Aorta (tissue), 5 donors: ENCODE results near the gene PHC1. TPM values are rescaled to one million over a fixed set of nuclear protein-coding genes. Genes with fewer than 3 reads are reported as not detected.
"Not testable (repeated sequence)": the region's sequence is repeated elsewhere in the genome, so short reads cannot be mapped to it uniquely, and the experiment has no call there.

Experiments
- ATAC-seq: fragments of 200-7000 bp; cut with Tn5 transposase; one replicate; pipeline ENCODE4 v1.9.1; 2022; ENCODE audit warnings: moderate library complexity; ENCODE audit not compliant: low FRiP score
- DNase-seq, 2 donors: peaks; one replicate each; pipeline ENCODE4 v3.0.0-alpha.2; 2020
- H3K27ac ChIP-seq, 2 donors: one replicate each; pipeline ENCODE4 v1.5.1; 2013; ENCODE audit warnings: low read length in 2 of 2, mild to moderate bottlenecking in 2 of 2, moderate library complexity in 2 of 2, control low read depth in 1 of 2, inconsistent platforms in 1 of 2, low read depth in 1 of 2
- H3K27me3 ChIP-seq, 2 donors: one replicate each; pipeline ENCODE4 v1.6.1; 2013; ENCODE audit warnings: control low read depth in 1 of 2, low read length in 1 of 2, mild to moderate bottlenecking in 1 of 2, moderate library complexity in 1 of 2; ENCODE audit not compliant: insufficient read depth in 2 of 2, control insufficient read depth in 1 of 2
- H3K36me3 ChIP-seq, 2 donors: one replicate each; pipeline ENCODE4 v1.6.1; 2013; ENCODE audit warnings: control low read depth in 1 of 2, low read length in 1 of 2, mild to moderate bottlenecking in 1 of 2; ENCODE audit not compliant: insufficient read depth in 2 of 2, control insufficient read depth in 1 of 2
- H3K4me1 ChIP-seq, 2 donors: one replicate each; pipeline ENCODE4 v1.6.1; 2013; ENCODE audit warnings: low read length in 2 of 2, control low read depth in 1 of 2, mild to moderate bottlenecking in 1 of 2, moderate library complexity in 1 of 2; ENCODE audit not compliant: insufficient read depth in 2 of 2, control insufficient read depth in 1 of 2
- H3K4me3 ChIP-seq, 2 donors: one replicate each; pipeline ENCODE4 v1.5.1; 2013; ENCODE audit warnings: low read length in 2 of 2, control low read depth in 1 of 2, mild to moderate bottlenecking in 1 of 2
- H3K9me3 ChIP-seq: one replicate; pipeline ENCODE4 v1.6.1; 2013; ENCODE audit warnings: mild to moderate bottlenecking, low read length; ENCODE audit not compliant: control insufficient read depth
- WGBS, 2 donors: extraction: QIAGEN DNeasy Blood & Tissue Kit; methylation state at CpG; one replicate each; pipeline ENCODE4 v1.1.7; 2013; 5-methylcytosine and 5-hydroxymethylcytosine counted together
- intact Hi-C, 2 donors: fragments of 100-400 bp; cut with DNase I; formaldehyde crosslinking; loops; one replicate each; pipeline versions ENCODE4 v1.14.2 to v1.15.0; 2022
- polyA plus RNA-seq, 2 donors: library from polyadenylated mRNA; stranded (reverse); fragments of 200-250 nt; gene quantifications; one replicate each; pipeline ENCODE4 v1.2.3, GENCODE V29; 2013
- total RNA-seq, 2 donors: library from RNA; stranded (reverse); fragmentation: NEBNext Ultra II Directional; extraction: Animal tissue kit (Norgen Biotek cat#: 25700); gene quantifications; one replicate each; pipeline ENCODE4 v1.2.1, GENCODE V29; 2021
- donor health status: healthy with polysubstance abuse.
- donor health status: Bipolar disorder and iron deficiency.
- donor health status: DM: no; HTN: no; CAD: no.
- donor health status: DM: no; HTN: no; CAD: no.
- donor health status: DM: yes; HTN: yes; CAD: no.

The PHC1 gene
- total and polyA plus RNA-seq, 4 donors: 10.5 to 58.3 (median 43.8) TPM

DNA sequence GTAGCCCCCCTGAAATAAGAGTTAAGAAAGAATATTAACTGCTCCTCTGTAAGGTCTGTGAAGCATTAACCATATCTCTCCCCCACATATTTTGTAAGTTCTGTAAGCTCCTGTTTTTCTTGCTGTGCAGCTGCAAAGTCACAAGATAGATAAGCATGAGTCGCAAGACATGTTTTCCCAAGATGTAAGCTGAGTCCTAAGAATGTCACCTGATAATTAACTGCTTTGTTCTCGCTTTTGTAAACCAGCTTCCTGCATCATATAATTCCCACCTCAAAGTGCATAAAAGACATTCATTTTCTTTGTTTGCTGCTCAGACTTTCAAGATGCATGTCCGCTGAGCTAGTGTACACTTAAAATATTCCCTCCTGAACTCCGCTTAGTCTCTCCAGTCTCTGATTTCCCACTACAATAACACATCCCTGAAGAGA, 27.0 kb upstream of the PHC1 start:
- ATAC-seq: no peak
- Histone ChIP-seq H3K27me3 (no peaks in the 10 kb centered on the region), H3K4me3 (no peak overlapping the region), H3K9me3 (no peaks in the 10 kb centered on the region), H3K27ac (no peak overlapping the region), H3K36me3 (no peaks in the 10 kb centered on the region), H3K4me1 (no peaks in the 10 kb centered on the region)
- no peak for DNase-seq
- WGBS, 2 donors: 79 to 82% methylated on average over 4 of the region's 4 CpGs
- intact Hi-C loops: no loop called here

DNA sequence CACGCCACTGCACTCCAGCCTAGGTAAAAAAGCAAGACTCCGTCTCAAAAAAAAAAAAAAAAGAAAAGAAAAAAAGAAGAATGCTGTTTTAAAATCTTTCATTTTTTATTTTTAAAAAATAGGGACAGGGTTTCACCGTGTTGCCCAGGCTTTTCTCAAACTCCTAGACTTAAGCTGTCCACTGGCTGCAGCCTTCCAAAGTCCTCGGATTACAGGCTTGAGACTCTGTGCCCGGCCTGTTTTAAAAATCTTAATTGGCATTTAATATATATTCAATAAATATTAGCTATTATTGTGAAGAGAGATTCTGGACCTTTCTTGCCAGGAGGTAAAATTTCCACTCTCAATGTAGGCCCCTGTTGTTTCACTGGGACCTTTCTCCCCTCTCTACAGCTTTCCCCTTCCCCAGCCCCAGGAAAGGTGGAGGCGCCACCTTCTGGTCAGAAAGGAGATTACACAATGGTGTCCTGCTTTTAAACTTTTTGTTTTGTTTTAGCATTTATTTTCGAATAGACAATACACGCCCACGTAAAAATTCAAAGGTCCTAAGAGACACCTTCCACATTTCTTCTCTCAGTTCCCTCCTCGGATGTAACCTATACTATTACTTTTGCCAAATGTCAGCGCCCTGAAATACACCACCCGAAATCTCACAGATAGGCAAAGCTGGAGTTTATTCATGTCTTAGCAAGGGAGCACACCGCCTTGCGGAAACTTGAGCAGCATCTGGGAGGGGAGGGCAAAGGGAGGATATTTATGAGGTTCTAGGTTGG, 23.8 kb upstream of the PHC1 start:
- ATAC-seq: peak; percentile 86
- Histone ChIP-seq H3K4me1 (no peaks in the 10 kb centered on the region), H3K27ac (no peak overlapping the region), H3K9me3 (no peaks in the 10 kb centered on the region), H3K36me3 (no peaks in the 10 kb centered on the region), H3K27me3 (no peaks in the 10 kb centered on the region), H3K4me3 (peak overlapping the region; percentile 37 to 55)
- DNase-seq: no peak
- 27 to 28% methylated on average over 14 of the region's 14 CpGs for WGBS, 2 donors
- intact Hi-C loops: loop anchor here (5.0 to 10.0 kb wide), 3 partner anchors 208 to 346 kb away; partner anchors contain the start of genes MFAP5 (in 2 of the 2) and CLEC4E (in 1 of the 2)

DNA sequence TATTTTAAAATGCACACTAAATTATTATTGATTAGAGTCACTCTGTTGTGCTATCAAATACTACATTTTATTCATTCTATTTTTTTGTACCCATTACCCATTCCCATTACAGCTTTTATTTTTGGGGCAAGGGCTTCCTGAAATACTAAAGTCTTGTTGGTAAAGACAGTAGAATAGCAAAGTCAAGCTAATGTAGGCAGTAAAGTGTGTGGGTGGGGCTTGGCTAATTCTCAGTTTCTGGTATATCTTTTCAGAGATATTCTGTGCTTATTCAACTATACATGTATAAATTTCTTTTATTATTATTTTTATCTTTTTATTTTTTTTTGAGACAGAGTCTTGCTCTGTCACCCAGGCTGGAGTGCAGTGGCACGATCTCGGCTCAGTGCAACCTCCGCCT, 22.3 kb upstream of the PHC1 start:
- no peak overlapping the region for H3K27ac ChIP-seq
- no peaks in the 10 kb centered on the region for H3K4me1 ChIP-seq
- H3K4me3 ChIP-seq: no peak overlapping the region
- H3K36me3 ChIP-seq: no peaks in the 10 kb centered on the region
- no peaks in the 10 kb centered on the region for H3K27me3 ChIP-seq
- DNase-seq: no peak
- 93 to 96% methylated on average over 3 of the region's 3 CpGs for WGBS, 2 donors
- H3K9me3 ChIP-seq: no peaks in the 10 kb centered on the region
- intact Hi-C loops: loop anchor here (5.0 to 10.0 kb wide), 3 partner anchors 210 to 347 kb away; partner anchors contain the start of genes MFAP5 (in 2 of the 2) and CLEC4E (in 1 of the 2)
- ATAC-seq: no peak

DNA sequence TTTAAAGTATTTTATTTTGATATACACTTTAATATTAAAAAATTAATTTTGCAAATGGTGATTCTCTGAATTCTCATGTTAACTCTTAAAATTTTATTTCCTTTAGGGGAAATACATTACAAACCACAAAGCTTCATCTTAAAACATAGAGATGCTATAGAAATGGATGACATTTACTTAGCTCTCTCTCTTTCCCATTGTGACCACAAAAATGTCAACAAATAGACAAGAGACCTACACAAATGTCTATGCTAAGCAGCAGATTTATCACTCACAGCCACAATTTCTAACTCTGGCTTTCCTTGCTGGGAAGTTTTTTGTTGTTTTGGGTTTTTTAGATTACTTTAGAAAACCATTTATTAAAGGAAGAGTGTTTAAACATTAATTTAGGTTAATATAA, 19.9 kb upstream of the PHC1 start:
- Histone ChIP-seq H3K27me3 (no peaks in the 10 kb centered on the region), H3K27ac (no peak overlapping the region), H3K4me3 (no peak overlapping the region), H3K4me1 (no peaks in the 10 kb centered on the region), H3K9me3 (no peaks in the 10 kb centered on the region), H3K36me3 (no peaks in the 10 kb centered on the region)
- no peak for ATAC-seq
- DNase-seq: no peak
- intact Hi-C loops: loop anchor here (5.0 to 10.0 kb wide), 3 partner anchors 212 to 350 kb away; partner anchors contain the start of genes MFAP5 (in 2 of the 2) and CLEC4E (in 1 of the 2)

DNA sequence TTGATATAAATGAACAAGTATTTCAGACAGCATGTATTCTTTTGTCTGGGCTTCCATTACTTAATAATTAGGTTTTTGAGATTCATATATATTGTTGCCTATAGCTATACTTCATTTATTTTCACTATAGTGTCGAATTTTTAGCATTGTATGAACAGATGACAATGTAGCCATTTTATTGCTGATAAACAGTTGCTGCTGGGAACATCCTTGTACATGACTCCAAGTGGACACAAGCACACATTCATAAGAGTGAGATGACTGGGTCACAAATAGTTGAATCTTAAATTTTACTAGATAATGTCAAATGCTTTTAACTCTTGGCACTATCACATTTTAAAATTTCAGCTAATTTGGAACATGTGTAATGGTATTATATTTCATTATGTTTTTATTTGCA, 19.3 kb upstream of the PHC1 start:
- Histone ChIP-seq H3K27me3 (no peaks in the 10 kb centered on the region), H3K4me1 (no peaks in the 10 kb centered on the region), H3K9me3 (no peaks in the 10 kb centered on the region), H3K27ac (no peak overlapping the region), H3K4me3 (no peak overlapping the region), H3K36me3 (no peaks in the 10 kb centered on the region)
- intact Hi-C loops: loop anchor here (5.0 to 10.0 kb wide), 3 partner anchors 213 to 350 kb away; partner anchors contain the start of genes MFAP5 (in 2 of the 2) and CLEC4E (in 1 of the 2)
- no peak for ATAC-seq
- WGBS, 2 donors: 58 to 60% methylated on average over 1 of the region's 1 CpG
- no peak for DNase-seq

DNA sequence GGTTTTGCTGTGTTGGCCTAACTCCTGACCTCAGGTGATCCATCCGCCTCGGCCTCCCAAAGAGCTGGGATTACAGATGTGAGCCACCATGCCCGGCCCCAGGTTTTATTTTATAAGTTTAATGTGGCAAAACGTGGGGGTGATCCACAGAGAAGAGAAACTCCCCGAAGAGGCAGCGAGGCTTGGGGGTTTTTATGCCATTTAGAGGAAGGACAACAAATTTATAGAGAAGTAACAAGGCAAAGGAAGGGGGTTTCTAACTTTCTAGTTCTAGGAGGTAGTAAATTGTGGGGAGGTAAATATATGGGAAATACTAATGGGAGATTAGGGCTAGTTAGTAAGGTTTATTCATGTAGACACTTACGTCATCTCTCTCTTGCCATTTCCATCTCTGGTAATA, 17.2 kb upstream of the PHC1 start:
- Histone ChIP-seq H3K4me1 (no peaks in the 10 kb centered on the region), H3K27me3 (no peaks in the 10 kb centered on the region), H3K36me3 (no peaks in the 10 kb centered on the region), H3K4me3 (no peak overlapping the region), H3K27ac (no peak overlapping the region), H3K9me3 (no peaks in the 10 kb centered on the region)
- 94 to 95% methylated on average over 7 of the region's 7 CpGs for WGBS, 2 donors
- DNase-seq: no peak
- intact Hi-C loops: loop anchor here in 1 of 2 donors (10.0 kb wide), 1 partner anchor 352 kb away; the partner anchor contains the start of gene CLEC4E
- no peak for ATAC-seq

DNA sequence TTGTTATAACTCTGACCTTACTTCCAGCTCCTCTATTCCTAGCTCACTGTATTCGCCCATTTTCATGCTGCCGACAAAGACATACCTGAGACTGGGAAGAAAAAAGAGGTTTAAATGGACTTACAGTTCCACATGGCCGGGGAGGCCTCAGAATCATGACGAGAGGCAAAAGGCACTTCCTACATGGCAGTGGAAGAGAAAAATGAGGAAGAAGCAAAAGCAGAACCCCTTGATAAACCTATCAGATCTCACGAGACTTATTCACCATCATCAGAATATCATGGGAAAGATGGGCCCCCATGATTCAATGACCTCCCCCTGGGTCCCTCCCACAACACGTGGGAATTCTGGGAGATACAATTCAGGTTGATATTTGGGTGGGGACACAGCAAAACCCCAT, 14.5 kb upstream of the PHC1 start:
- Histone ChIP-seq H3K27ac (no peak overlapping the region), H3K27me3 (no peaks in the 10 kb centered on the region), H3K36me3 (no peaks in the 10 kb centered on the region), H3K4me1 (no peaks in the 10 kb centered on the region), H3K4me3 (no peak overlapping the region), H3K9me3 (no peaks in the 10 kb centered on the region)
- ATAC-seq (no peak), DNase-seq (no peak)
- 85 to 91% methylated on average over 6 of the region's 6 CpGs for WGBS, 2 donors
- intact Hi-C loops: loop anchor here in 1 of 2 donors (10.0 kb wide), 2 partner anchors 355 to 1315 kb away; partner anchors contain the start of genes CLEC4E and GABARAPL1

DNA sequence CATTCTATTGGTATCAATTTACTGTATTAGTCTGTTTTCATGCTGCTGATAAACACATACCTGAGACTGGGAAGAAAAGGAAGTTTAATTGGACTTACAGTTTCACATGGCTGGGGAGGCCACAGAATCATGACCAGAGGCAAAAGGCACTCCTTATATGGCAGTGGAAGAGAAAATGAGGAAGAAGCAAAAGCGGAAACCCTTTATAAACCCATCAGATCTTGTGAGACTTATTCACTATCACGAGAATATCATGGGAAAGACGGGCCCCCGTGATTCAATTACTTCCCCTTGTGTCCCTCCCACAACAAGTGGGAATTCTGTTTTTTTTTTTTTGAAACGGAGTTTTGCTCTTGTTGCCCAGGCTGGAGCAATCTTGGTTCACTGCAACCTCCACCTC, 11.6 kb upstream of the PHC1 start:
- not testable (repeated sequence) for H3K27ac ChIP-seq, DNase-seq, H3K9me3 ChIP-seq, H3K36me3 ChIP-seq, H3K4me1 ChIP-seq, ATAC-seq, H3K27me3 ChIP-seq, H3K4me3 ChIP-seq
- intact Hi-C loops: loop anchor here in 1 of 2 donors (10.0 kb wide), 1 partner anchor 1312 kb away; the partner anchor contains the start of gene GABARAPL1
- 92 to 97% methylated on average over 5 of the region's 5 CpGs for WGBS, 2 donors

DNA sequence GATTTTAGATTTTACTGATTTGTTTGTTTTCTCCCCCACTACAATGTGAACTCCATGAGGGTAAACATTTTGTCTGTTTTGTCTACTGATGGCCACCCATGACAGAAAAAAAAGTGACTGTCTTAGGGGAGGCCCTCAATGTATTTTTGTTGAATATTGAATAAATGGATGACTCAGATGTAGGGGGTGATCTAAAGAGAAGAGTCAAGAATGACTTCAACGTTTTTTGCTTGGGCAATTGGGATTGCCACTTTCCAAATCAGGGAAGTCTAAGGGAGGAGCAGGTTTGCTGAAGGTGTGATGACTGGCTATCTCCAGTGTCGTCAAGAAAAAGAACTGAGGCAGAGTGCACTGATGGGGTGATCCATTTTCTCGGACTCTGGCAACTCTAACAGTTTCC, 10.7 kb upstream of the PHC1 start:
- WGBS, 2 donors: 91 to 96% methylated on average over 3 of the region's 3 CpGs
- H3K9me3 ChIP-seq: no peaks in the 10 kb centered on the region
- H3K27me3 ChIP-seq: no peaks in the 10 kb centered on the region
- no peak overlapping the region for H3K4me3 ChIP-seq
- intact Hi-C loops: loop anchor here in 1 of 2 donors (10.0 kb wide), 1 partner anchor 1311 kb away; the partner anchor contains the start of gene GABARAPL1
- no peaks in the 10 kb centered on the region for H3K4me1 ChIP-seq
- DNase-seq (no peak), ATAC-seq (no peak)
- H3K27ac ChIP-seq: no peak overlapping the region
- H3K36me3 ChIP-seq: no peaks in the 10 kb centered on the region
